Mesenchymal stem cell (in vitro differentiated cells and primary cell): ENCODE results near the gene ETF1.

Source experiments
- DNase-seq: peaks from one replicate; pipeline ENCODE4 v3.0.0-alpha.2; 2013
- H2AFZ ChIP-seq: one replicate; pipeline ENCODE4 v1.6.1; 2013; ENCODE audit warnings: low read depth, mild to moderate bottlenecking, control low read depth, inconsistent platforms, low read length, moderate library complexity
- H2AK5ac ChIP-seq: 2 replicates; pipeline ENCODE4 v1.6.1; 2013; ENCODE audit warnings: low read length, moderate library complexity, mild to moderate bottlenecking, inconsistent platforms; ENCODE audit not compliant: severe bottlenecking
- H2BK120ac ChIP-seq: one replicate; pipeline ENCODE4 v1.6.1; 2013; ENCODE audit warnings: low read depth, mild to moderate bottlenecking, inconsistent platforms, low read length, moderate library complexity
- H2BK12ac ChIP-seq, 2 experiments: one replicate each; pipeline ENCODE4 v1.6.1; 2013; ENCODE audit warnings: inconsistent platforms in 2 of 2, low read length in 2 of 2, mild to moderate bottlenecking in 2 of 2, moderate library complexity in 2 of 2, control low read depth in 1 of 2
- H2BK15ac ChIP-seq: one replicate; pipeline ENCODE4 v1.6.1; 2013; ENCODE audit warnings: mild to moderate bottlenecking, low read depth, inconsistent platforms; ENCODE audit not compliant: poor library complexity, severe bottlenecking
- H2BK5ac ChIP-seq: 2 replicates; pipeline ENCODE4 v1.6.1; 2013; ENCODE audit warnings: low read depth, mild to moderate bottlenecking, low read length, control low read depth, inconsistent platforms; ENCODE audit not compliant: poor library complexity, severe bottlenecking
- H3K14ac ChIP-seq, 2 experiments: one replicate each; pipeline ENCODE4 v1.6.1; 2013; ENCODE audit warnings: inconsistent platforms in 2 of 2, low read length in 2 of 2, control low read depth in 1 of 2, mild to moderate bottlenecking in 1 of 2, moderate library complexity in 1 of 2
- H3K18ac ChIP-seq, 2 experiments: one replicate each; pipeline ENCODE4 v1.6.1; 2013; ENCODE audit warnings: inconsistent platforms in 2 of 2, low read length in 2 of 2, control low read depth in 1 of 2, low read depth in 1 of 2, mild to moderate bottlenecking in 1 of 2
- H3K23ac ChIP-seq, 2 experiments: one replicate each; pipeline ENCODE4 v1.6.1; 2013; ENCODE audit warnings: inconsistent platforms in 2 of 2, low read length in 2 of 2, mild to moderate bottlenecking in 2 of 2, moderate library complexity in 2 of 2, control low read depth in 1 of 2
- H3K27ac ChIP-seq: 2 replicates; pipeline ENCODE4 v1.5.1; 2013; ENCODE audit warnings: mild to moderate bottlenecking, moderate library complexity, low read length, control low read depth, inconsistent platforms; ENCODE audit not compliant: poor library complexity, severe bottlenecking
- H3K27me3 ChIP-seq, 2 experiments: 2 replicates each; pipeline versions ENCODE4 v1.6.1 to v1.7.0; 2013; ENCODE audit warnings: low read length in 2 of 2, mild to moderate bottlenecking in 2 of 2, moderate library complexity in 2 of 2, control low read depth in 1 of 2, inconsistent platforms in 1 of 2; ENCODE audit not compliant: control insufficient read depth in 1 of 2, insufficient read depth in 1 of 2
- H3K36me3 ChIP-seq, 2 experiments: 2 replicates each; pipeline versions ENCODE4 v1.6.1 to v1.7.0; 2013; ENCODE audit warnings: low read length in 2 of 2, control low read depth in 1 of 2, inconsistent platforms in 1 of 2, low read depth in 1 of 2, mild to moderate bottlenecking in 1 of 2; ENCODE audit not compliant: insufficient read depth in 2 of 2, control insufficient read depth in 1 of 2
- H3K4ac ChIP-seq, 2 experiments: one replicate each; pipeline ENCODE4 v1.6.1; 2013; ENCODE audit warnings: inconsistent platforms in 2 of 2, low read length in 2 of 2, mild to moderate bottlenecking in 2 of 2, moderate library complexity in 2 of 2, control low read depth in 1 of 2, low read depth in 1 of 2
- H3K4me1 ChIP-seq: 2 replicates; pipeline ENCODE4 v1.6.1; 2013; ENCODE audit warnings: low read depth, low read length, control low read depth; ENCODE audit not compliant: control insufficient read depth, insufficient read depth
- H3K4me2 ChIP-seq: 2 replicates; pipeline ENCODE4 v1.6.1; 2013; ENCODE audit warnings: low read length, mild to moderate bottlenecking, inconsistent platforms; ENCODE audit not compliant: poor library complexity, severe bottlenecking
- H3K4me3 ChIP-seq, 2 experiments: 2 replicates each; pipeline versions ENCODE4 v1.5.1 to v1.7.0; 2013; ENCODE audit warnings: low read length in 2 of 2, mild to moderate bottlenecking in 2 of 2, control low read depth in 1 of 2, low read depth in 1 of 2; ENCODE audit not compliant: insufficient read depth in 1 of 2
- H3K79me1 ChIP-seq: replicated peaks from 2 replicates; pipeline ENCODE4 v1.6.1; 2013; ENCODE audit warnings: mild to moderate bottlenecking, control low read depth, low read length, inconsistent platforms; ENCODE audit not compliant: poor library complexity, severe bottlenecking
- H3K9ac ChIP-seq: 2 replicates; pipeline ENCODE4 v1.7.0; 2013; ENCODE audit warnings: mild to moderate bottlenecking, low read length, moderate library complexity
- H3K9me3 ChIP-seq: 2 replicates; pipeline ENCODE4 v1.7.0; 2013; ENCODE audit warnings: mild to moderate bottlenecking, low read length; ENCODE audit not compliant: control insufficient read depth
- H4K8ac ChIP-seq: one replicate; pipeline ENCODE4 v1.6.1; 2013; ENCODE audit warnings: inconsistent platforms, mild to moderate bottlenecking, low read length, moderate library complexity
- H4K91ac ChIP-seq: one replicate; pipeline ENCODE4 v1.6.1; 2013; ENCODE audit warnings: mild to moderate bottlenecking, low read length, inconsistent platforms
- WGBS: methylation state at CpG from one replicate; pipeline ENCODE4 v1.1.7; 2013; ENCODE audit warnings: mixed read lengths; 5-methylcytosine and 5-hydroxymethylcytosine counted together

Gene ETF1

DNA sequence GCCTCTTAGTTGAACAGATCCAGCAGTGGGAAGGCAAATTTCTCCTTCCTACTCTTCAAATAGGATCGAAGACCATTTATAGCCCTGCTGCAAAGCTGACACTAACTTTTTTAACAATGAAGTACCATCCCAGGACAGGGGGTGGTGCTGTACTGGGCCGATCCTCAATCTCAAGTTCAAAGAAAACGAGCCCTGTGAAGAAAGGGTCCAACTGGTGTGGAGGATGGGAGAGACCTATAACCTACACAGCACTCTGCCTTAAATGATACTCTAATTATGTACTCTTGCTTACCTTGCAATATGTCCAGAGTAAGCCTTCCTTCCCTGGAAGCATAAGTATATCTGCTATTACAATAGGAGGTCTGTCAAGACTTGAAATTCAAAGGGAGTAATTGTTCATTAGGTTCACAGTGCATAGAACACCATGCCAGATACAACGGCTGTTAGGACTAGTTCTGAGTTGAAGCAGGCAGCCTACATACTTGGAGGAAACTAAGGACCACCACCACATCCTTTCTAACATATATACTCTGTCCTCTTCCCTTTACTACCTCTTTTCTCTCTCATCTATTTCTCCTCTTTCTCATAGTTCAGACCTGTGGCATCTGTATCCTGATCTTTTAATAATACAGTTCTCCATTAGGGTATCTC is 6.2 kb downstream of the ETF1 start:
- WGBS = 86% methylated on average over 4 of the region's 4 CpGs
- H3K79me1 ChIP-seq = no peaks in the 10 kb centered on the region

DNA sequence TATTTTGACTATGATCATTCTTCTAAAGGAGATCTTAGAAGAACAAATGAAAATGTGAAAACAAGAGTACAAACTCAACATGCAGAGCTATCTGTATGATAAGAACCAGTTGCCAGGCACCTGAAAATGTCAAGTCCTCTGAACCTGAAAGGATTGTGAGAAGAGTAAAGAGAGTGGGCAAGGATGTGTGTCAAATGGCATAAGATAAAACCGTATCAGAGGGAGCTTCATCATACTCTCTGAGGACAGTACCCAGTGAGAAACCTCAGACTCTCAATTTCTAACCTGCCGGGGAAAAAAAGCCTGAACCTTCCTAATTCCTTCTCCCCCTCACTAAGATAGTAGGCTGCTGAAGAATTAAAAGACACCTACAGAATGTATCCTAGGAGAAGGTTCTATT is 6.8 kb downstream of the ETF1 start:
- H2BK12ac ChIP-seq = no peak overlapping the region
- no peak overlapping the region for H3K18ac ChIP-seq
- H3K14ac ChIP-seq = no peak overlapping the region
- WGBS = 60% methylated on average over 1 of the region's 2 CpGs
- no peaks in the 10 kb centered on the region for H3K4me1 ChIP-seq
- H2BK120ac ChIP-seq = no peak overlapping the region
- H3K4me3 ChIP-seq = no peak overlapping the region
- no peak overlapping the region for H4K91ac ChIP-seq
- no peak overlapping the region for H2BK5ac ChIP-seq
- H3K23ac ChIP-seq = no peak overlapping the region
- no peak for DNase-seq
- no peaks in the 10 kb centered on the region for H3K9me3 ChIP-seq
- no peak overlapping the region for H3K27ac ChIP-seq
- no peaks in the 10 kb centered on the region for H3K27me3 ChIP-seq
- peaks cover 10 to 48% of the 10 kb centered on the region in 2 experiments for H3K36me3 ChIP-seq
- H2AFZ ChIP-seq = no peak overlapping the region
- H3K9ac ChIP-seq = peak overlapping the region; percentile 22
- no peak overlapping the region for H3K4ac ChIP-seq
- H3K79me1 ChIP-seq = no peaks in the 10 kb centered on the region
- no peak overlapping the region for H3K4me2 ChIP-seq
- H4K8ac ChIP-seq = no peak overlapping the region
- H2BK15ac ChIP-seq = no peak overlapping the region
- no peak overlapping the region for H2AK5ac ChIP-seq

More for the DNA sequence above, 6.2 kb downstream of the ETF1 start:
- no peak overlapping the region for H2AFZ ChIP-seq
- no peak overlapping the region for H3K4me3 ChIP-seq
- H3K9me3 ChIP-seq = no peaks in the 10 kb centered on the region
- H3K27ac ChIP-seq = no peak overlapping the region
- H3K23ac ChIP-seq = no peak overlapping the region
- H4K8ac ChIP-seq = no peak overlapping the region
- H3K36me3 ChIP-seq = peaks cover 10 to 48% of the 10 kb centered on the region in 2 experiments
- no peak overlapping the region for H3K4ac ChIP-seq
- no peaks in the 10 kb centered on the region for H3K27me3 ChIP-seq
- no peak overlapping the region for H2BK15ac ChIP-seq
- H3K14ac ChIP-seq = no peak overlapping the region
- H2BK120ac ChIP-seq = no peak overlapping the region
- H3K9ac ChIP-seq = no peak overlapping the region
- H3K18ac ChIP-seq = no peak overlapping the region
- no peak overlapping the region for H2AK5ac ChIP-seq
- peak; percentile 60 for DNase-seq
- no peak overlapping the region for H2BK12ac ChIP-seq
- H3K4me2 ChIP-seq = no peak overlapping the region
- no peak overlapping the region for H4K91ac ChIP-seq
- no peaks in the 10 kb centered on the region for H3K4me1 ChIP-seq
- no peak overlapping the region for H2BK5ac ChIP-seq

DNA sequence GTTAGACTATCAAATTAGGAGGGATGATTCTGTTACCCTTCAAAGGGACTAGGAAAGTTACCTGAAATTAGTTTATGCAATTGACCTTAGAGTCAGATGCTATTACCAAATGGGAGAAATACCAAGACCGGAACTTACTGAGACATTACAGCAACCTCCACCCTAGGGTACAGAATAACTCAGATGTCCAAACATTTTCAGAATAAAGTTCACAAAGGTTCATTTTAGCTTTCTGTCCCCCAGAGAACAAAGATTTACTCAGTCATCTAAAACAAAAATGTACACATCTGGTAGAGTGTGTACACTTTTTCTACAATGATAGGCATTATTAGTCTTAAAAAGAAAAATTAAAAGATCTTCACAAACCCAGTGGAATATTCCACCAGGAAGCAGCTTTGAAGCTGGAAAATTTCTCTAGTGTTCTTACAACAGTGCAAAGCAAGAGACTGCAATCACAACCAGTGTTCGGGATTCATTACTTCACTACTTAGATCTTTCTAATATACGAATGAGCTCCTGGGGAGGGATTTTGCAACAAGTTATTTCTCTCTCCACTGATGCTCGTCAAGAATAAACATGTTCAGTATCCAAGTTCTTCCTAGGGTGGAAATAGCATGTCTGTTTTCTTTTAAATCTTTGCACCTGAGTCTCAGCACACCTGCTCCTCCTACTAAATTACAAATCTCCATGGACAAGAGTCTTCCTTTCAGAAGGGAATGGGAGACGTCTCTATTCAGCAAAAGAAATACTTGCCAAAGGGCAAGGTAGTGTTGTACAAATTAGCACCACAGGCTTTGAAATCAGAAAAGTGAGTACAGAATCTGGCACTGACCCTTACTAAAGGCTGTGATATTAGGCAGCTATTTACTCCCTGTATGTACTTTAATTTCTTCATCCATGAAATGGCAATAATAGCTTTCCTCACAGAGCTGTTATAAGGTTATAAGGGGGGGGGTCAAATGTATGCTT is 8.8 kb downstream of the ETF1 start:
- no peak overlapping the region for H3K9ac ChIP-seq
- peak; percentile 55 for DNase-seq
- no peak overlapping the region for H3K4me3 ChIP-seq
- H3K4me1 ChIP-seq = peaks cover 3% of the 10 kb centered on the region
- H3K4ac ChIP-seq = no peak overlapping the region
- H3K23ac ChIP-seq = no peak overlapping the region
- H3K14ac ChIP-seq = no peak overlapping the region
- H2BK12ac ChIP-seq = no peak overlapping the region
- no peaks in the 10 kb centered on the region for H3K27me3 ChIP-seq
- no peak overlapping the region for H2BK5ac ChIP-seq
- no peak overlapping the region for H2AK5ac ChIP-seq
- no peak overlapping the region for H3K4me2 ChIP-seq
- no peak overlapping the region for H2AFZ ChIP-seq
- H2BK15ac ChIP-seq = no peak overlapping the region
- H3K79me1 ChIP-seq = no peaks in the 10 kb centered on the region
- H3K36me3 ChIP-seq = peaks cover 18 to 36% of the 10 kb centered on the region in 2 experiments
- H3K27ac ChIP-seq = no peak overlapping the region
- no peak overlapping the region for H2BK120ac ChIP-seq
- no peak overlapping the region for H4K8ac ChIP-seq
- no peak overlapping the region for H3K18ac ChIP-seq
- H3K9me3 ChIP-seq = no peaks in the 10 kb centered on the region
- 98% methylated on average over 3 of the region's 5 CpGs for WGBS
- no peak overlapping the region for H4K91ac ChIP-seq

DNA sequence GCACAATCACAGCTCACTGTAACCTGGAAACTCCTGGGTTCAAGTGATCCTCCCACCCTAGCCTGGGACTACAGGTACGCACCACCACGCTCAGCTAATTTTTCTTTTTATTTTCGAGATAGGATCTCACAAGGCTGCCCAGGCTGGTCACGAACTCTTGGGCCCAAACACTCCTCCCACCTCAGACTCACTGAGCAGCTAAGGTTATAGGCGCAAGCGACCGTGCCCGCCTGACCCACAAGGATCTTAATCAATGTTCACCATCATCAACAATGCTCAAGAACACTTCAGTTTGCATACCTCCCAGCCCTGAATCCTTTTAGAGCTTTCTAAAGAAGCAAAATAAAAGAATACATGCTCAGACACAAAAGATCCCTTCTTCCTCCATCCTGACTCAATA is 13.2 kb downstream of the ETF1 start:
- H2AFZ ChIP-seq = no peak overlapping the region
- no peak overlapping the region for H3K4me2 ChIP-seq
- no peak overlapping the region for H2BK15ac ChIP-seq
- H2BK120ac ChIP-seq = no peak overlapping the region
- H3K79me1 ChIP-seq = no peaks in the 10 kb centered on the region
- no peak overlapping the region for H2AK5ac ChIP-seq
- H3K9ac ChIP-seq = no peak overlapping the region
- 97% methylated on average over 8 of the region's 8 CpGs for WGBS
- peaks cover 19 to 35% of the 10 kb centered on the region in 2 experiments for H3K36me3 ChIP-seq
- H2BK5ac ChIP-seq = no peak overlapping the region
- peaks cover 10% of the 10 kb centered on the region for H3K4me1 ChIP-seq
- no peak overlapping the region for H3K18ac ChIP-seq
- H4K91ac ChIP-seq = no peak overlapping the region
- no peak overlapping the region for H3K4ac ChIP-seq
- H3K27me3 ChIP-seq = no peaks in the 10 kb centered on the region
- H3K14ac ChIP-seq = no peak overlapping the region
- no peak overlapping the region for H2BK12ac ChIP-seq
- no peak for DNase-seq
- H3K9me3 ChIP-seq = no peaks in the 10 kb centered on the region
- no peak overlapping the region for H3K4me3 ChIP-seq
- no peak overlapping the region for H3K27ac ChIP-seq
- no peak overlapping the region for H3K23ac ChIP-seq
- H4K8ac ChIP-seq = no peak overlapping the region
